Fibroblast of lung (primary cell): ENCODE results near the gene MUC21. TPM values are rescaled to one million over a fixed set of nuclear protein-coding genes. Genes with fewer than 3 reads are reported as not detected.
A peak's percentile ranks its signal among the peaks of the same experiment; 100 is the strongest.

ENCODE experiments used
- DNase-seq, 2 donors: peaks; one replicate each; pipeline versions ENCODE4 v3.0.0 to v3.0.0-alpha.2; 2010; ENCODE audit warnings: low read depth in 2 of 2
- H2AFZ ChIP-seq: 2 replicates; pipeline ENCODE4 v1.5.1; 2012; ENCODE audit warnings: low read length, control low read depth, inconsistent platforms
- H3K27ac ChIP-seq: 2 replicates; pipeline ENCODE4 v1.5.1; 2011; ENCODE audit warnings: low read length, control low read depth; ENCODE audit not compliant: insufficient read depth
- H3K27me3 ChIP-seq: 2 replicates; pipeline ENCODE4 v1.5.1; 2011; ENCODE audit warnings: mild to moderate bottlenecking, low read length; ENCODE audit not compliant: control insufficient read depth, insufficient read depth
- H3K36me3 ChIP-seq: 2 replicates; pipeline ENCODE4 v1.5.1; 2011; ENCODE audit warnings: low read length; ENCODE audit not compliant: control insufficient read depth, insufficient read depth
- H3K4me1 ChIP-seq: 2 replicates; pipeline ENCODE4 v1.5.1; 2011; ENCODE audit warnings: low read length; ENCODE audit not compliant: control insufficient read depth, insufficient read depth; ENCODE audit errors: extremely low read depth
- H3K4me2 ChIP-seq: 2 replicates; pipeline ENCODE4 v1.5.1; 2011; ENCODE audit warnings: low read length, control low read depth; ENCODE audit not compliant: insufficient read depth; ENCODE audit errors: extremely low read depth
- H3K4me3 ChIP-seq, 4 experiments: fragments of 200-600 bp in 1 of 4; sonication (generic) in 1 of 4; replicated peaks in 1 of 4; 2 replicates each; pipeline ENCODE4 v1.5.1; 2011 to 2016; ENCODE audit warnings: low read length in 4 of 4, low read depth in 3 of 4, mild to moderate bottlenecking in 3 of 4, control low read depth in 2 of 4, inconsistent platforms in 1 of 4, mixed read lengths in 1 of 4; ENCODE audit not compliant: insufficient read depth in 1 of 4; ENCODE audit errors: control extremely low read depth in 1 of 4
- H3K79me2 ChIP-seq: 2 replicates; pipeline ENCODE4 v1.5.1; 2012; ENCODE audit warnings: mild to moderate bottlenecking, low read length, inconsistent platforms; ENCODE audit not compliant: control insufficient read depth, insufficient read depth
- H3K9ac ChIP-seq: 2 replicates; pipeline ENCODE4 v1.5.1; 2011; ENCODE audit warnings: mild to moderate bottlenecking, low read length, control low read depth; ENCODE audit not compliant: insufficient read depth
- H3K9me3 ChIP-seq: 2 replicates; pipeline ENCODE4 v1.5.1; 2012; ENCODE audit warnings: low read depth, low read length; ENCODE audit not compliant: control insufficient read depth, insufficient read depth
- H4K20me1 ChIP-seq: 2 replicates; pipeline ENCODE4 v1.5.1; 2011; ENCODE audit warnings: low read length; ENCODE audit not compliant: control insufficient read depth, insufficient read depth; ENCODE audit errors: extremely low read depth
- EZH2 ChIP-seq: IDR thresholded peaks from 2 replicates; pipeline ENCODE4 v1.5.1; 2012; ENCODE audit warnings: low read length, control low read depth, mild to moderate bottlenecking; ENCODE audit errors: missing control alignments
- polyA minus RNA-seq: library from RNA; depleted of rRNA, polyadenylated mRNA; stranded (reverse); fragments of >200 nt; gene quantifications from 2 replicates; pipeline ENCODE4 v1.2.3, GENCODE V29; 2011; ENCODE audit warnings: low replicate concordance
- polyA plus RNA-seq, 2 donors: library from polyadenylated mRNA; depleted of rRNA in 1 of 2; stranded (reverse) in 1 of 2; unstranded in 1 of 2; fragments of >200 nt; gene quantifications; 2 replicates each; pipeline ENCODE4 v1.2.1, GENCODE V29; 2011 to 2012; ENCODE audit warnings: missing spikeins in 1 of 2
- total RNA-seq: library from RNA; depleted of rRNA; stranded (reverse); fragments of >200 nt; gene quantifications from 2 replicates; pipeline ENCODE4 v1.2.1, GENCODE V29; 2014
- TF ChIP-seq, protein P1 (sequence below), 2 donors: IDR thresholded peaks in 1 of 2; conservative IDR thresholded peaks in 1 of 2; 1 replicate in 1 of 2; 2 replicates in 1 of 2; pipeline ENCODE4 v1.5.1; 2011 to 2012; ENCODE audit warnings: low read length in 2 of 2, control low read depth in 1 of 2, inconsistent platforms in 1 of 2, low read depth in 1 of 2, mild to moderate bottlenecking in 1 of 2

The MUC21 gene
- not detected in 2 replicates for total RNA-seq
- not detected in 2 replicates for polyA plus RNA-seq
- polyA plus RNA-seq (2012) = not detected in 2 replicates
- not detected in 2 replicates for polyA minus RNA-seq

DNA sequence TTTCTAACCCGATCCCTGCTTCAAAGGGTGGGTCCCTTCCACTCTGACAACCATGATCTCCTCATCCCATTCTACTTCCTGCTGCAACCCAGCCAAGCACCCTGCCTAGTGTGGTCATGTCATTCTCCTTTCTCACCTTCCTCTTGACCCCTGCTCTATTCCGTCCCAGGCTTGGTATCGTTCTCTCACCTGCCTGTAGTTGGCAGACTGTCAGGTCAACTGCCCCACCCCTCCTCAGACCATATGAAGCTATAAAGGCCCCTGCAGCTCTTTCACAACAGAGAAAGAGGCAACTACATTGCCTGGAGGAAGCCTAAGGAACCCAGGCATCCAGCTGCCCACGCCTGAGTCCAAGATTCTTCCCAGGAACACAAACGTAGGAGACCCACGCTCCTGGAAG is at the start of gene MUC21:
MUC21 (plus strand) TSS at position 280 of the 400 bp plus-strand sequence. CDS start 241 bp downstream, outside the sequence.
- no peaks in the 10 kb centered on the region for H3K9me3 ChIP-seq
- H3K4me2 ChIP-seq = no peak within 1 kb of the TSS
- TF ChIP-seq EZH2 = no peak
- TF ChIP-seq, protein P1, sequence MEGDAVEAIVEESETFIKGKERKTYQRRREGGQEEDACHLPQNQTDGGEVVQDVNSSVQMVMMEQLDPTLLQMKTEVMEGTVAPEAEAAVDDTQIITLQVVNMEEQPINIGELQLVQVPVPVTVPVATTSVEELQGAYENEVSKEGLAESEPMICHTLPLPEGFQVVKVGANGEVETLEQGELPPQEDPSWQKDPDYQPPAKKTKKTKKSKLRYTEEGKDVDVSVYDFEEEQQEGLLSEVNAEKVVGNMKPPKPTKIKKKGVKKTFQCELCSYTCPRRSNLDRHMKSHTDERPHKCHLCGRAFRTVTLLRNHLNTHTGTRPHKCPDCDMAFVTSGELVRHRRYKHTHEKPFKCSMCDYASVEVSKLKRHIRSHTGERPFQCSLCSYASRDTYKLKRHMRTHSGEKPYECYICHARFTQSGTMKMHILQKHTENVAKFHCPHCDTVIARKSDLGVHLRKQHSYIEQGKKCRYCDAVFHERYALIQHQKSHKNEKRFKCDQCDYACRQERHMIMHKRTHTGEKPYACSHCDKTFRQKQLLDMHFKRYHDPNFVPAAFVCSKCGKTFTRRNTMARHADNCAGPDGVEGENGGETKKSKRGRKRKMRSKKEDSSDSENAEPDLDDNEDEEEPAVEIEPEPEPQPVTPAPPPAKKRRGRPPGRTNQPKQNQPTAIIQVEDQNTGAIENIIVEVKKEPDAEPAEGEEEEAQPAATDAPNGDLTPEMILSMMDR (conservative IDR thresholded peaks at IDR 0.05 in 1 of 2, IDR thresholded peaks at IDR 0.05 in 1 of 2; ENCODE audit: low read depth in 1 of 2, low read length in 2 of 2) = no peak
- DNase-seq = no peak
- peaks cover under 1% of the 10 kb centered on the region for H3K27me3 ChIP-seq
- no peaks in the 10 kb centered on the region for H4K20me1 ChIP-seq
- H3K4me3 ChIP-seq = no peak within 1 kb of the TSS
- no peak within 1 kb of the TSS for H3K27ac ChIP-seq
- no peak within 1 kb of the TSS for H2AFZ ChIP-seq
- H3K4me1 ChIP-seq = peaks cover 6% of the 10 kb centered on the region
- no peaks in the 10 kb centered on the region for H3K36me3 ChIP-seq
- no peak within 1 kb of the TSS for H3K9ac ChIP-seq
- H3K79me2 ChIP-seq = no peaks in the 10 kb centered on the region

DNA sequence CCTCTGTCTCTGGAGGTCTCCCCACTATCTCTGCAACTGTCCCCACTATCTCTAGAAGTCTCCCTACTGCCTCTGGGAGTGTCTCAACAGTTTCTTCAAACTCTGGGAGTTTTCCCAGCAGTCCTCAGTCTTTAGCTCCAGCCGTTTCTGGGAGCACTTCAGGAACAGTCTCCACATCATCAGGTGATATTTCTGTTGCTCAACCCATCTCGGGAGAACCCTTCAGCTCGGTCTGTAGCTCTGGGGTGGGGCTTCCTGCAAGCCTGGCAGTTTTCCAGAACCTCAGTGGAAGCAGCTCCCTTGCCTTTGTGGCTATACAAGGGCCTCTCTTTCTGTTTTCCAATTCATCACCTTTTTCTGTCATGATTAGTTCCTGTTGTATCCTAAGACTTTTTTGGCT is 48.5 kb upstream of the MUC21 start:
- DNase-seq = peak in 1 of 2 donors; percentile 5
- H3K27me3 ChIP-seq = peaks cover 21% of the 10 kb centered on the region
- H3K79me2 ChIP-seq = no peaks in the 10 kb centered on the region
- H3K4me1 ChIP-seq = no peaks in the 10 kb centered on the region
- no peak overlapping the region for H3K4me2 ChIP-seq
- no peak overlapping the region for H3K27ac ChIP-seq
- TF ChIP-seq, protein P1 (conservative IDR thresholded peaks at IDR 0.05 in 1 of 2, IDR thresholded peaks at IDR 0.05 in 1 of 2; ENCODE audit: low read depth in 1 of 2, low read length in 2 of 2) = no peak
- TF ChIP-seq EZH2 = no peak
- no peaks in the 10 kb centered on the region for H3K9me3 ChIP-seq
- no peak overlapping the region for H2AFZ ChIP-seq
- no peaks in the 10 kb centered on the region for H3K36me3 ChIP-seq
- no peak overlapping the region for H3K4me3 ChIP-seq
- H4K20me1 ChIP-seq = no peaks in the 10 kb centered on the region
- H3K9ac ChIP-seq = no peak overlapping the region

DNA sequence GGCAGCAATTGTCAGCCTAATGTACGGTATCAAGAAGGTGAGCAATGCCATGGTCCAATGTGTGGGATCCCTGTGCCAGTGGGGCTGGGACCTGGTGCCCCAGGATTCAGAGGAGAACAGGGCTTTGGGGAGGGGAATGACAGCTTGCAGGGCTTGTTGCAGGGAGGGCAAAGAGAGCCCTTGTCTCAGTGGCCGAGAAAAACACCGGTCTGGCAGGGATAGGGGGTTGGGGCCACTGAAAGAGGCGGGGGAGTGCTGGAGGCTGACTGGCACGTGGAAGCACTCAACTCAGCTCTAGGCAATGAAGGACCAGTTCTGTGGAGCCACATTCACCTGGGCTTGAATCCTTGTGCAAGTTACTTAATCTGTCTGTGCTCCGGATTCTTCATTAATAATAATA is 46.3 kb upstream of the MUC21 start:
- no peak for DNase-seq
- peaks cover 1% of the 10 kb centered on the region for H3K4me1 ChIP-seq
- no peaks in the 10 kb centered on the region for H4K20me1 ChIP-seq
- H2AFZ ChIP-seq = no peak overlapping the region
- peaks cover 18% of the 10 kb centered on the region for H3K27me3 ChIP-seq
- no peak overlapping the region for H3K9ac ChIP-seq
- TF ChIP-seq EZH2 = no peak
- no peak overlapping the region for H3K4me3 ChIP-seq
- H3K9me3 ChIP-seq = no peaks in the 10 kb centered on the region
- H3K27ac ChIP-seq = no peak overlapping the region
- H3K79me2 ChIP-seq = no peaks in the 10 kb centered on the region
- H3K4me2 ChIP-seq = no peak overlapping the region
- no peaks in the 10 kb centered on the region for H3K36me3 ChIP-seq
